ENCODE measurements around the gene TSC2.

TSC2 gene

GRCh38 chr16:2090777-2091546, 43.2 kb downstream of the TSC2 start:
- TF ChIP-seq CTCF (IDR thresholded peaks at IDR 0.05; ENCODE audit: insufficient read depth, low read depth, low read length, missing control alignments): no peak

GRCh38 chr16:2091547-2092255, 43.9 kb downstream of the TSC2 start:
- DNase-seq (ENCODE audit: low read depth): no peak
- no peak overlapping the region for H3K4me3 ChIP-seq (ENCODE audit: low read depth, low read length)
- TF ChIP-seq CTCF (IDR thresholded peaks at IDR 0.05; ENCODE audit: insufficient read depth, low read depth, low read length, missing control alignments): no peak

More at GRCh38 chr16:2090777-2091546, 43.2 kb downstream of the TSC2 start:
- no peak overlapping the region for H3K4me3 ChIP-seq (ENCODE audit: low read depth, low read length)
- peak; percentile 87 for DNase-seq (ENCODE audit: low read depth)

- DNase-seq (ENCODE audit: low read depth): no peak
These were observed 44.5 kb downstream of the TSC2 start for GRCh38 chr16:2092256-2092620.

GRCh38 chr16:2092866-2093265, 45.1 kb downstream of the TSC2 start:
- DNase-seq (ENCODE audit: low read depth): no peak
- no peak overlapping the region for H3K4me3 ChIP-seq (ENCODE audit: low read depth, low read length)
- no peak for TF ChIP-seq CTCF (IDR thresholded peaks at IDR 0.05; ENCODE audit: insufficient read depth, low read depth, low read length, missing control alignments)

More at GRCh38 chr16:2092256-2092620, 44.5 kb downstream of the TSC2 start:
- no peak overlapping the region for H3K4me3 ChIP-seq (ENCODE audit: low read depth, low read length)
- TF ChIP-seq CTCF (IDR thresholded peaks at IDR 0.05; ENCODE audit: insufficient read depth, low read depth, low read length, missing control alignments): no peak

- TF ChIP-seq CTCF (IDR thresholded peaks at IDR 0.05; ENCODE audit: insufficient read depth, low read depth, low read length, missing control alignments): no peak
- DNase-seq (ENCODE audit: low read depth): no peak
These were observed 46.0 kb downstream of the TSC2 start for GRCh38 chr16:2093793-2094192.

GRCh38 chr16:2095315-2095853, 47.6 kb downstream of the TSC2 start:
- DNase-seq (ENCODE audit: low read depth): no peak
- no peak for TF ChIP-seq CTCF (IDR thresholded peaks at IDR 0.05; ENCODE audit: insufficient read depth, low read depth, low read length, missing control alignments)
- no peak overlapping the region for H3K4me3 ChIP-seq (ENCODE audit: low read depth, low read length)

More at GRCh38 chr16:2093793-2094192, 46.0 kb downstream of the TSC2 start:
- H3K4me3 ChIP-seq (ENCODE audit: low read depth, low read length): no peak overlapping the region
